ENCODE data around the gene GYG1.

DNA sequence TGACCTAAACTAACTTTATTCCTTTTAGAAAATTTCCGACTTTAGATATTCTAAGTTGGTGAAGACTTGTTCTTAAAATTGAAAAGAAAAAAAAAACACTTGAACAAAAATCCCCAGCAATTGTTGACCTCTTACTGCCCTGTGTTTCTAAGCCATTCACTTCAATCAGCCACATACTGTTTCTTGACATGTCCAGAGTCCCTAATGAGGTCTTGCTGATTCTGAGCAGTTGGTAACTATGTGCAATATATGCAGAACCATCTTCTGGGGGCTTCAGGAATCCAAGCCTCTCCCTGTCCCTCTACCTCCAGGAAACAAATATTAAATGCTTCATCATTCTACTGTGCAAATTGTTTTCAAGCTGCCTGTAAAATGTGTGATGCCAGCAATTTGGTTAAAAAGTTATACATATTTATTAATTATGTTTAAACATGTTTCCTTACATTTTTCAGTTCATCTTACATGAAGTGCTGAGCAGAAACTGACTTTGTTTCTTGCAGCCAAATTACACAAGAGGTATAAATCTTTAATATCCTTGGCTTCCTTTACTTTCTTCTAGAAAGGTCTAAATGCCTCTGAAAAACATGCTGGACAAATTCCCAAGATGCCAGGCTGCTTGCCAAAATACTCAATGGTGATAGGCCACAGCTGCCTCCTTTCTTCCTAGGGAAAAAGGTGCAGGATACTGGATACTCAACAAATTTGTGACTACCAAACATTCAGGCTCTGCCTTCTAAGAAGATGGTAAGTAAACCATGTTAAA, 19.8 kb upstream of the GYG1 start:
- TF ChIP-seq, protein P1, sequence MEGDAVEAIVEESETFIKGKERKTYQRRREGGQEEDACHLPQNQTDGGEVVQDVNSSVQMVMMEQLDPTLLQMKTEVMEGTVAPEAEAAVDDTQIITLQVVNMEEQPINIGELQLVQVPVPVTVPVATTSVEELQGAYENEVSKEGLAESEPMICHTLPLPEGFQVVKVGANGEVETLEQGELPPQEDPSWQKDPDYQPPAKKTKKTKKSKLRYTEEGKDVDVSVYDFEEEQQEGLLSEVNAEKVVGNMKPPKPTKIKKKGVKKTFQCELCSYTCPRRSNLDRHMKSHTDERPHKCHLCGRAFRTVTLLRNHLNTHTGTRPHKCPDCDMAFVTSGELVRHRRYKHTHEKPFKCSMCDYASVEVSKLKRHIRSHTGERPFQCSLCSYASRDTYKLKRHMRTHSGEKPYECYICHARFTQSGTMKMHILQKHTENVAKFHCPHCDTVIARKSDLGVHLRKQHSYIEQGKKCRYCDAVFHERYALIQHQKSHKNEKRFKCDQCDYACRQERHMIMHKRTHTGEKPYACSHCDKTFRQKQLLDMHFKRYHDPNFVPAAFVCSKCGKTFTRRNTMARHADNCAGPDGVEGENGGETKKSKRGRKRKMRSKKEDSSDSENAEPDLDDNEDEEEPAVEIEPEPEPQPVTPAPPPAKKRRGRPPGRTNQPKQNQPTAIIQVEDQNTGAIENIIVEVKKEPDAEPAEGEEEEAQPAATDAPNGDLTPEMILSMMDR (IDR thresholded peaks at IDR 0.05), result no peak
- TF ChIP-seq POLR2A (IDR thresholded peaks at IDR 0.05) (no peak), POLR2AphosphoS5 (IDR thresholded peaks at IDR 0.05) (peak in 2 of 3 donors; percentile 22 to 32), EP300 (IDR thresholded peaks at IDR 0.05; ENCODE audit: low read depth) (no peak)
